ENCODE data around the gene KYNU. TPM values are rescaled to one million over a fixed set of nuclear protein-coding genes. Genes with fewer than 3 reads are reported as not detected.

Gene KYNU
- total RNA-seq, 1 experiment from 2014 or later = 55.7 TPM

- Histone ChIP-seq H3K9me3 (ENCODE audit: insufficient read depth, low read depth) (peaks cover 3% of the 10 kb centered on the region; the same call in 1 of the 2 replicates), H3K27ac (no peak overlapping the region), H4K20me1 (ENCODE audit: insufficient read depth) (no peaks in the 10 kb centered on the region), H3K4me3 (no peak overlapping the region), H3K79me2 (ENCODE audit: low read depth) (no peaks in the 10 kb centered on the region), H3K4me2 (no peak overlapping the region), H2AFZ (no peak overlapping the region), H3K9me2 (ENCODE audit: insufficient read depth) (no peaks in the 10 kb centered on the region), H3K36me3 (ENCODE audit: low read depth) (no peaks in the 10 kb centered on the region), H3K4me1 (replicated peaks; ENCODE audit: insufficient read depth) (no peaks in the 10 kb centered on the region), H3K27me3 (ENCODE audit: insufficient read depth, low read depth) (no peaks in the 10 kb centered on the region), H3F3A (ENCODE audit: insufficient read depth, low read depth) (no peaks in the 10 kb centered on the region)
- TF ChIP-seq CTCF (conservative IDR thresholded peaks at IDR 0.05) (no peak), EZH2 (IDR thresholded peaks at IDR 0.05; ENCODE audit: low read depth) (no peak)
- ChIA-PET POLR2A (ENCODE audit: unreplicated experiment) (no interaction called here), CTCF (no interaction called here)
- BruUV-seq (replicated peaks) = no TSS peak
- intact Hi-C loops (cut with micrococcal nuclease; ENCODE audit: unreplicated experiment) = no loop called here
- DNase-seq = no peak
These were observed 27.6 kb upstream of the KYNU start for GRCh38 chr2:142849820-142850219.

GRCh38 chr2:142853912-142854311 is 23.6 kb upstream of the KYNU start:
- CTCF ChIA-PET = no interaction called here
- TF ChIP-seq EZH2 (IDR thresholded peaks at IDR 0.05; ENCODE audit: low read depth) (no peak), CTCF (conservative IDR thresholded peaks at IDR 0.05) (no peak)
- BruUV-seq (replicated peaks) = no TSS peak

GRCh38 chr2:142857256-142858164 is 20.0 kb upstream of the KYNU start:
- Histone ChIP-seq H3K79me2 (ENCODE audit: low read depth) (no peaks in the 10 kb centered on the region), H3F3A (ENCODE audit: insufficient read depth, low read depth) (peaks cover 19% of the 10 kb centered on the region), H3K4me1 (replicated peaks; ENCODE audit: insufficient read depth) (peaks cover 34% of the 10 kb centered on the region), H3K9me3 (ENCODE audit: insufficient read depth, low read depth) (peaks cover 10% of the 10 kb centered on the region), H4K20me1 (ENCODE audit: insufficient read depth) (no peaks in the 10 kb centered on the region), H3K9me2 (ENCODE audit: insufficient read depth) (no peaks in the 10 kb centered on the region), H3K27me3 (ENCODE audit: insufficient read depth, low read depth) (no peaks in the 10 kb centered on the region), H3K4me2 (peak overlapping the region; percentile 60), H3K4me3 (peak overlapping the region; percentile 22), H3K27ac (peak overlapping the region; percentile 87), H2AFZ (peak overlapping the region; percentile 59), H3K36me3 (ENCODE audit: low read depth) (no peaks in the 10 kb centered on the region)
- ChIA-PET POLR2A (ENCODE audit: unreplicated experiment) (interaction anchor here (0.7 kb wide), 2 partner anchors 17 to 57 kb away, joined by 10 to 12 read pairs; no protein-coding TSS in a partner anchor), CTCF (no interaction called here)
- BruUV-seq (replicated peaks) = no TSS peak
- DNase-seq = peak in 1 of 2 experiments; percentile 77
- intact Hi-C loops (cut with micrococcal nuclease; ENCODE audit: unreplicated experiment) = no loop called here
- TF ChIP-seq CTCF (conservative IDR thresholded peaks at IDR 0.05) = no peak
- TF ChIP-seq EZH2 (IDR thresholded peaks at IDR 0.05; ENCODE audit: low read depth) = no peak

More at GRCh38 chr2:142853912-142854311, 23.6 kb upstream of the KYNU start:
- no peaks in the 10 kb centered on the region for H3K27me3 ChIP-seq (ENCODE audit: insufficient read depth, low read depth)
- no peaks in the 10 kb centered on the region for H4K20me1 ChIP-seq (ENCODE audit: insufficient read depth)
- no peak overlapping the region for H3K27ac ChIP-seq
- no peaks in the 10 kb centered on the region for H3K36me3 ChIP-seq (ENCODE audit: low read depth)
- intact Hi-C loops (cut with micrococcal nuclease; ENCODE audit: unreplicated experiment) = no loop called here
- peaks cover 10% of the 10 kb centered on the region for H3K9me3 ChIP-seq (ENCODE audit: insufficient read depth, low read depth)
- H3K4me2 ChIP-seq = no peak overlapping the region
- DNase-seq = no peak
- H3K9me2 ChIP-seq (ENCODE audit: insufficient read depth) = no peaks in the 10 kb centered on the region
- POLR2A ChIA-PET (ENCODE audit: unreplicated experiment) = interaction anchor here (0.6 kb wide), 1 partner anchor 14 kb away, joined by 3 read pairs; no protein-coding TSS in a partner anchor
- H3K4me3 ChIP-seq = no peak overlapping the region
- peaks cover 28% of the 10 kb centered on the region for H3K4me1 ChIP-seq (replicated peaks; ENCODE audit: insufficient read depth)
- no peak overlapping the region for H2AFZ ChIP-seq
- peaks cover 19% of the 10 kb centered on the region; the same call in 1 of the 2 replicates for H3F3A ChIP-seq (ENCODE audit: insufficient read depth, low read depth)
- no peaks in the 10 kb centered on the region for H3K79me2 ChIP-seq (ENCODE audit: low read depth)

Data from PC-9 (cell line).